ENCODE data around the gene CNGA1.
"Not testable (repeated sequence)": the region's sequence is repeated elsewhere in the genome, so short reads cannot be mapped to it uniquely, and the experiment has no call there.

CNGA1 gene

GRCh38 chr4:48024522-48024921 lies 8.0 kb upstream of the CNGA1 start:
- H3K27ac ChIP-seq = no peak overlapping the region
- TF ChIP-seq POLR2AphosphoS5 (IDR thresholded peaks at IDR 0.05; ENCODE audit: borderline replicate concordance, low read depth, low read length) = no peak
- TF ChIP-seq FOXP2 (optimal IDR thresholded peaks at IDR 0.05; ENCODE audit: control extremely low read depth, extremely low read length, insufficient read depth) = no peak
- no peak for TF ChIP-seq EZH2 (IDR thresholded peaks at IDR 0.05)
- H3K9ac ChIP-seq (ENCODE audit: insufficient read length) = no peak overlapping the region
- no peaks in the 10 kb centered on the region; the same call in 1 of the 2 replicates for H3K9me3 ChIP-seq (ENCODE audit: low read depth, low read length)
- DNase-seq (ENCODE audit: low read depth, low spot score) = no peak
- H3K36me3 ChIP-seq (ENCODE audit: insufficient read depth, low read length) = no peaks in the 10 kb centered on the region
- H3K4me3 ChIP-seq = no peak overlapping the region

DNA sequence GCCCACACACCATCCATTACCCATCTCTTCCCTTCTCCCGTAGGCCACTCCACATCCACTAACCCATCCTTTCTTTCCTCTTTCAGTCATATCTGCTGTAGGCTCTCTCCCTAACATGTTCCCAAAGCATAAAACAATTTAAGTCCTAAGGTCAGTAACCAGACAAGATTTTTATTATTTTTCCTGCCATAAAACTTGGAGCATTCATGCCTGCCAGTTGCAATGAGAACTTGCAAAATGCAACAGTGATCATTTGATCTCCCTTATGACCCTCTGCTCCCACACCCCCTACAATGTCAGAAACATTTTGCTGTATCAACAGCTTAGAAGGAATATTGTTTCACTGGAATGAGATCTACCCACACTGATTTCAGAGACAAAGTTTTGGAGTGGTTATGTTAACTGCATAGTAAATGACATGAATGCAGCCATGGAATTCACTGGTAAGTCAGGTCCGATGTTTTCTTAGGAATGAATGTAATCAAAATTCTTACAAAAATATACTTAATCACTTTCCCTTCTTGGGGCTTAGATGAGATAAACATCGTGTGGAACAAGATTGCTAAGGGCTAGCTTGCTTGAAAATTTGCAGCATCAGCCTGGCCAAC lies 5.8 kb upstream of the CNGA1 start:
- no peak overlapping the region for H3K9ac ChIP-seq (ENCODE audit: insufficient read length)
- no peaks in the 10 kb centered on the region for H3K36me3 ChIP-seq (ENCODE audit: insufficient read depth, low read length)
- H3K27ac ChIP-seq = no peak overlapping the region
- no peak overlapping the region for H3K4me3 ChIP-seq
- TF ChIP-seq POLR2AphosphoS5 (IDR thresholded peaks at IDR 0.05; ENCODE audit: borderline replicate concordance, low read depth, low read length) = no peak
- no peak for TF ChIP-seq EZH2 (IDR thresholded peaks at IDR 0.05)
- no peak for TF ChIP-seq FOXP2 (optimal IDR thresholded peaks at IDR 0.05; ENCODE audit: control extremely low read depth, extremely low read length, insufficient read depth)
- no peak for DNase-seq (ENCODE audit: low read depth, low spot score)
- H3K9me3 ChIP-seq (ENCODE audit: low read depth, low read length) = no peaks in the 10 kb centered on the region

GRCh38 chr4:48021100-48021499 lies 4.6 kb upstream of the CNGA1 start:
- Histone ChIP-seq H3K9me3 (ENCODE audit: low read depth, low read length) (no peaks in the 10 kb centered on the region), H3K9ac (ENCODE audit: insufficient read length) (no peak overlapping the region), H3K4me3 (no peak overlapping the region), H3K36me3 (ENCODE audit: insufficient read depth, low read length) (no peaks in the 10 kb centered on the region), H3K27ac (no peak overlapping the region)
- no peak for DNase-seq (ENCODE audit: low read depth, low spot score)
- TF ChIP-seq FOXP2 (optimal IDR thresholded peaks at IDR 0.05; ENCODE audit: control extremely low read depth, extremely low read length, insufficient read depth) = no peak
- no peak for TF ChIP-seq POLR2AphosphoS5 (IDR thresholded peaks at IDR 0.05; ENCODE audit: borderline replicate concordance, low read depth, low read length)
- TF ChIP-seq EZH2 (IDR thresholded peaks at IDR 0.05) = no peak

- no peak for DNase-seq (ENCODE audit: low read depth, low spot score)
- Histone ChIP-seq H3K27ac (no peak overlapping the region), H3K9ac (ENCODE audit: insufficient read length) (no peak overlapping the region), H3K36me3 (ENCODE audit: insufficient read depth, low read length) (no peaks in the 10 kb centered on the region), H3K4me3 (no peak overlapping the region), H3K9me3 (ENCODE audit: low read depth, low read length) (no peaks in the 10 kb centered on the region)
- no peak for TF ChIP-seq FOXP2 (optimal IDR thresholded peaks at IDR 0.05; ENCODE audit: control extremely low read depth, extremely low read length, insufficient read depth)
- no peak for TF ChIP-seq POLR2AphosphoS5 (IDR thresholded peaks at IDR 0.05; ENCODE audit: borderline replicate concordance, low read depth, low read length)
- no peak for TF ChIP-seq EZH2 (IDR thresholded peaks at IDR 0.05)
Measured at GRCh38 chr4:48018112-48018511, 1.6 kb upstream of the CNGA1 start.

DNA sequence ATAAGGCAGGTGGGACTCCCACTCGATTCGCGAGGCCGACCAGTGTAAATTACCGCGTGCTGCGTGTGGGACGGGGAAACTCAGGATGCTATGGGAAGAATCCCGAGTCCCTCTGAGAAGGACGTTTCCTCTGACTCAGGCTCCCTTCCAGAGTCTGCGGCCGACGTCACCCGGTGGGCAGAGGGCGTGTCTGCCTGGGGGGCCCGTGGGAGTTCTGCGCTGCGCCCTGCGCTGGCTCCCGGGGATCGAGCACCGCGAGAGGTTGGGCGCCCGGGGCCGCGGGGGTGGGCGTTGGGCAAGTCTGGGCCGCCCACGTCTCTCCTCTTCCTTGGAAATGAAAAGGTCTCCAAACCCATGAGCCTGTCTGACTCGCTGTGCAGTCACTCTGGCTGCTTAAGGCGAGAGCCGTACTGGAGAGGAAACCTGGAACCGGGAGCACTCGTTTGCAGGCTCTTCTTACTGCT lies 659 bp upstream of the CNGA1 start:
- no peak for DNase-seq (ENCODE audit: low read depth, low spot score)
- TF ChIP-seq FOXP2 (optimal IDR thresholded peaks at IDR 0.05; ENCODE audit: control extremely low read depth, extremely low read length, insufficient read depth) = no peak
- TF ChIP-seq POLR2AphosphoS5 (IDR thresholded peaks at IDR 0.05; ENCODE audit: borderline replicate concordance, low read depth, low read length) = no peak
- TF ChIP-seq EZH2 (IDR thresholded peaks at IDR 0.05) = no peak
- H3K36me3 ChIP-seq (ENCODE audit: insufficient read depth, low read length) = no peaks in the 10 kb centered on the region
- no peaks in the 10 kb centered on the region for H3K9me3 ChIP-seq (ENCODE audit: low read depth, low read length)
- H3K9ac ChIP-seq (ENCODE audit: insufficient read length) = no peak overlapping the region
- peak overlapping the region; percentile 76 for H3K4me3 ChIP-seq
- no peak overlapping the region for H3K27ac ChIP-seq

- peak overlapping the region; percentile 76 for H3K4me3 ChIP-seq
Measured at GRCh38 chr4:48015678-48016077, 803 bp downstream of the CNGA1 start.

DNA sequence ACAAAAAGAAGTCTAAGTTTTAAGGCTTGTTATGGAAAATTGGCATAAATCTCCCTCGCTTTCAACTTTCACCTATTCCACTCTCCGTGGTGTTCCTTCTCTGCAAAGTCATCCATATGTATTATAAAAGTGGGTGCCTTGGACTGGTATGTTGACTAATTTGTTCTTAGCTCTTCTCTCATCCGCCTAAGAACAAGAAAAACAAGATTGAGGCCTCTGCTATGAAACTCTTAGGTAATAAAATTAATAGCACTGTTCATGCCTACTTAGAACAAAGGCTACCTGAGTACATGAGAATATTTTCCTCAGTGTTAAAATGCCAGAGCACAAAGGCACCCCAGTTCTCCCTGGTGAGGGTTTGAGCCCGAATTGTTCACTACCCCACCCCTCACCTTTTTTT lies 1.3 kb downstream of the CNGA1 start:
- no peaks in the 10 kb centered on the region for H3K9me3 ChIP-seq (ENCODE audit: low read depth, low read length)
- H3K36me3 ChIP-seq (ENCODE audit: insufficient read depth, low read length) = no peaks in the 10 kb centered on the region
- no peak overlapping the region for H3K9ac ChIP-seq (ENCODE audit: insufficient read length)
- TF ChIP-seq POLR2AphosphoS5 (IDR thresholded peaks at IDR 0.05; ENCODE audit: borderline replicate concordance, low read depth, low read length) (no peak), EZH2 (IDR thresholded peaks at IDR 0.05) (no peak), FOXP2 (optimal IDR thresholded peaks at IDR 0.05; ENCODE audit: control extremely low read depth, extremely low read length, insufficient read depth) (no peak)
- DNase-seq (ENCODE audit: low read depth, low spot score) = no peak
- no peak overlapping the region for H3K27ac ChIP-seq
- H3K4me3 ChIP-seq = no peak overlapping the region

More at GRCh38 chr4:48015678-48016077, 803 bp downstream of the CNGA1 start:
- DNase-seq (ENCODE audit: low read depth, low spot score) = no peak
- Histone ChIP-seq H3K27ac (no peak overlapping the region), H3K9me3 (ENCODE audit: low read depth, low read length) (no peaks in the 10 kb centered on the region), H3K9ac (ENCODE audit: insufficient read length) (no peak overlapping the region), H3K36me3 (ENCODE audit: insufficient read depth, low read length) (no peaks in the 10 kb centered on the region)
- TF ChIP-seq POLR2AphosphoS5 (IDR thresholded peaks at IDR 0.05; ENCODE audit: borderline replicate concordance, low read depth, low read length) (no peak), FOXP2 (optimal IDR thresholded peaks at IDR 0.05; ENCODE audit: control extremely low read depth, extremely low read length, insufficient read depth) (no peak), EZH2 (IDR thresholded peaks at IDR 0.05) (no peak)

DNA sequence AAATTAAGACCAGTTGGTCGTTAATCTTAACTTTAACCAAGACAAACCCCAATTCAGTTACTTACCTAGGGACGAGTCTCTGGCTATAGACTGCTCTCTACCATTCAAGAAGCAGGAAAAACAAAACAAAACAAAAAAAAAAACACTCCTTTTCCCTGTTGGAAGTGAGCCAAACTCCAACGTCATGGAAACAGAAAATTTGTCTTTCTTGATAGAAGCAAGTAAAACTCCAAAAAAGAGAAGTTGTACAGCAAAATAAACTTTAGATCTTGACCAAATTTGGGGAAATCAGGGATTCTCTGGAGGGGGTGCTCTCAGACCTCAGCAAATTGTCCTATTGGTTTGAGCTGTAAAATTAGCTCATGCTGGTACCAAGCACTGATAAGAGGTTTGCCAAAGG lies 3.7 kb downstream of the CNGA1 start:
- no peak overlapping the region for H3K4me3 ChIP-seq
- TF ChIP-seq POLR2AphosphoS5 (IDR thresholded peaks at IDR 0.05; ENCODE audit: borderline replicate concordance, low read depth, low read length) = no peak
- TF ChIP-seq FOXP2 (optimal IDR thresholded peaks at IDR 0.05; ENCODE audit: control extremely low read depth, extremely low read length, insufficient read depth) = no peak
- no peak for TF ChIP-seq EZH2 (IDR thresholded peaks at IDR 0.05)
- no peak overlapping the region for H3K9ac ChIP-seq (ENCODE audit: insufficient read length)
- no peak overlapping the region for H3K27ac ChIP-seq
- no peaks in the 10 kb centered on the region for H3K36me3 ChIP-seq (ENCODE audit: insufficient read depth, low read length)
- DNase-seq (ENCODE audit: low read depth, low spot score) = no peak
- H3K9me3 ChIP-seq (ENCODE audit: low read depth, low read length) = no peaks in the 10 kb centered on the region

- no peak for DNase-seq (ENCODE audit: low read depth, low spot score)
- H3K36me3 ChIP-seq (ENCODE audit: insufficient read depth, low read length) = no peaks in the 10 kb centered on the region
- no peaks in the 10 kb centered on the region for H3K9me3 ChIP-seq (ENCODE audit: low read depth, low read length)
- no peak overlapping the region for H3K27ac ChIP-seq
- no peak for TF ChIP-seq EZH2 (IDR thresholded peaks at IDR 0.05)
- no peak for TF ChIP-seq POLR2AphosphoS5 (IDR thresholded peaks at IDR 0.05; ENCODE audit: borderline replicate concordance, low read depth, low read length)
- no peak overlapping the region for H3K9ac ChIP-seq (ENCODE audit: insufficient read length)
- H3K4me3 ChIP-seq = no peak overlapping the region
Measured at GRCh38 chr4:48011722-48012121, 4.8 kb downstream of the CNGA1 start.

- not testable (repeated sequence) for H3K36me3 ChIP-seq (ENCODE audit: insufficient read depth, low read length); H3K9ac ChIP-seq (ENCODE audit: insufficient read length); H3K4me3 ChIP-seq; H3K27ac ChIP-seq; H3K9me3 ChIP-seq (ENCODE audit: low read depth, low read length); DNase-seq (ENCODE audit: low read depth, low spot score)
Measured at GRCh38 chr4:48010906-48011305, 5.6 kb downstream of the CNGA1 start.
